ENCODE measurements around the gene INPP4A. TPM values are rescaled to one million over a fixed set of nuclear protein-coding genes. Genes with fewer than 3 reads are reported as not detected.

Gene INPP4A
- total RNA-seq, 6 donors from 2014 or later: 23.3 to 93.2 (median 36.5) TPM

DNA sequence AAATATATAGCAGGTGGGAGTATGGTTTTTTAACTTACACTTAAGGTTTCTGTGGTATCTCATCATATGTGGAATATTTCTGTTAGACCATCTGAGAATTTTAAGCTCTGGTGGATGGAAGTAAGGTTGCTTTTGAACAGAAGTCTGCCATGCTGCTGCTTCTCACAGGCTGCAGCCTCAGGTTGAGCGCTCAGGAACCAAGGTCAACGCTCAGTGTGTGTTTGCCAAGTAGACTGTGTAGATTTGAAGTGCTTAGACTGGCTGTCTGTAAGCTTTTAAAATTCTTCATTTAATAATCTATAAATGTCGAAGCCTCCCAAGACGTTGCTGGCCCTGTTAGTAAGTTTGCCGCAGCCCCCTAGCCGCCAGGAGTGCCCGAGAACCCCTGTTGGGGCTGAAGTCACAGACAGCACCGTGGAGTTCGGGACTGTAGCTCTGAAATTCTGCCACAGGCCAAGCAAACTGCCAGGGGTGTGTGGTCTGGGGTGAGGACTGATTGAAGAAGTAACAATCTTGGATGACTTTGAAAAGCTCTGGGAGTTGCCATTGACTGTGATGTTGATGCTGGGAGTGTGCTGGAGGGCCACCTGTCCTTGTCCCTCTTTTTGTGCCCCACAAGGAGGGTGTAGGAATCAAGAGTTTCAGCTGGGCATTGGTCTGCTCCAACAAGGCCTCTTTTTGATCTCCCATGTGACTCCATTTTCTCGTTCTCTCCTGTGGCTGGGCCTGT, 26.9 kb downstream of the INPP4A start:
- TF ChIP-seq, protein P1, sequence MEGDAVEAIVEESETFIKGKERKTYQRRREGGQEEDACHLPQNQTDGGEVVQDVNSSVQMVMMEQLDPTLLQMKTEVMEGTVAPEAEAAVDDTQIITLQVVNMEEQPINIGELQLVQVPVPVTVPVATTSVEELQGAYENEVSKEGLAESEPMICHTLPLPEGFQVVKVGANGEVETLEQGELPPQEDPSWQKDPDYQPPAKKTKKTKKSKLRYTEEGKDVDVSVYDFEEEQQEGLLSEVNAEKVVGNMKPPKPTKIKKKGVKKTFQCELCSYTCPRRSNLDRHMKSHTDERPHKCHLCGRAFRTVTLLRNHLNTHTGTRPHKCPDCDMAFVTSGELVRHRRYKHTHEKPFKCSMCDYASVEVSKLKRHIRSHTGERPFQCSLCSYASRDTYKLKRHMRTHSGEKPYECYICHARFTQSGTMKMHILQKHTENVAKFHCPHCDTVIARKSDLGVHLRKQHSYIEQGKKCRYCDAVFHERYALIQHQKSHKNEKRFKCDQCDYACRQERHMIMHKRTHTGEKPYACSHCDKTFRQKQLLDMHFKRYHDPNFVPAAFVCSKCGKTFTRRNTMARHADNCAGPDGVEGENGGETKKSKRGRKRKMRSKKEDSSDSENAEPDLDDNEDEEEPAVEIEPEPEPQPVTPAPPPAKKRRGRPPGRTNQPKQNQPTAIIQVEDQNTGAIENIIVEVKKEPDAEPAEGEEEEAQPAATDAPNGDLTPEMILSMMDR (IDR thresholded peaks at IDR 0.05): no peak
- TF ChIP-seq POLR2AphosphoS5 (IDR thresholded peaks at IDR 0.05) (no peak), EP300 (IDR thresholded peaks at IDR 0.05) (no peak), POLR2A (IDR thresholded peaks at IDR 0.05) (no peak)
- DNase-seq (no peak), ATAC-seq (ENCODE audit: low FRiP score in 2 of 2) (no peak)
- H3K9me3 ChIP-seq: no peaks in the 10 kb centered on the region
- H3K27ac ChIP-seq: no peak overlapping the region
- no peaks in the 10 kb centered on the region for H3K27me3 ChIP-seq
- H3K4me1 ChIP-seq: peaks cover 21 to 56% (median 47%) of the 10 kb centered on the region in 4 donors
- 81 to 91% methylated on average over 10 of the region's 10 CpGs for WGBS, 2 donors
- no peak overlapping the region for H3K4me3 ChIP-seq
- no peaks in the 10 kb centered on the region for H3K36me3 ChIP-seq

DNA sequence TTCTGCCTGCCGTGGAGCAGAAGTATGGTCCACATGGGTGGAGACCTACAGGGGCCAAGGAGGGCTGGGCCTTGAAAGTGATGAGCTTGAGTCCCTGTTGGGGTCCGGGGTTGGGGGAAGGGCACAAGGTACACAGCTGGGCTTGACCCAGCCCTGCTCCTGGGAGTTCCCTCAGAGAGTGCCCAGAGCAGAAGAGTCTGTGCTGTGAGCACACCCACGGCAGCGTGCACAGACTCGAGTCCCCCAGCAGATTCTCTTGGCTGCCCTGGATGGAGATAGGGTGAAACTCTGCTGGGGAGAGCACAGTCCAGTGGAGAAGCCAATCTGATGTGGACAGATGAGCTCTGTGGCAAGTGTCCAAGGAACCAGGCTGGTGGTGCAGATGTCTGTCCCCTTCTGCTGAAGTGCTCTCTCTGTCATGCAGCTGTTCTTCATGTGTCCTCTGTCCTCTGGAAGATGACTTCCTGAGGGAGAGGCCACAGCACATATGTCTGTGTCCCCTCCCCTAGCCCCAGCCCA, 27.5 kb downstream of the INPP4A start:
- no peak for DNase-seq
- Histone ChIP-seq H3K9me3 (no peaks in the 10 kb centered on the region), H3K4me1 (peaks cover 17 to 62% (median 45%) of the 10 kb centered on the region in 4 donors), H3K27me3 (no peaks in the 10 kb centered on the region), H3K4me3 (no peak overlapping the region), H3K36me3 (no peaks in the 10 kb centered on the region), H3K27ac (peak overlapping the region in 1 of 4 donors; percentile 32)
- ATAC-seq (ENCODE audit: low FRiP score in 2 of 2): no peak
- TF ChIP-seq POLR2A (IDR thresholded peaks at IDR 0.05): no peak
- TF ChIP-seq POLR2AphosphoS5 (IDR thresholded peaks at IDR 0.05): no peak
- TF ChIP-seq, protein P1 (IDR thresholded peaks at IDR 0.05): no peak
- no peak for TF ChIP-seq EP300 (IDR thresholded peaks at IDR 0.05)
- 86 to 93% methylated on average over 5 of the region's 5 CpGs for whole genome bisulfite sequencing, 2 donors

DNA sequence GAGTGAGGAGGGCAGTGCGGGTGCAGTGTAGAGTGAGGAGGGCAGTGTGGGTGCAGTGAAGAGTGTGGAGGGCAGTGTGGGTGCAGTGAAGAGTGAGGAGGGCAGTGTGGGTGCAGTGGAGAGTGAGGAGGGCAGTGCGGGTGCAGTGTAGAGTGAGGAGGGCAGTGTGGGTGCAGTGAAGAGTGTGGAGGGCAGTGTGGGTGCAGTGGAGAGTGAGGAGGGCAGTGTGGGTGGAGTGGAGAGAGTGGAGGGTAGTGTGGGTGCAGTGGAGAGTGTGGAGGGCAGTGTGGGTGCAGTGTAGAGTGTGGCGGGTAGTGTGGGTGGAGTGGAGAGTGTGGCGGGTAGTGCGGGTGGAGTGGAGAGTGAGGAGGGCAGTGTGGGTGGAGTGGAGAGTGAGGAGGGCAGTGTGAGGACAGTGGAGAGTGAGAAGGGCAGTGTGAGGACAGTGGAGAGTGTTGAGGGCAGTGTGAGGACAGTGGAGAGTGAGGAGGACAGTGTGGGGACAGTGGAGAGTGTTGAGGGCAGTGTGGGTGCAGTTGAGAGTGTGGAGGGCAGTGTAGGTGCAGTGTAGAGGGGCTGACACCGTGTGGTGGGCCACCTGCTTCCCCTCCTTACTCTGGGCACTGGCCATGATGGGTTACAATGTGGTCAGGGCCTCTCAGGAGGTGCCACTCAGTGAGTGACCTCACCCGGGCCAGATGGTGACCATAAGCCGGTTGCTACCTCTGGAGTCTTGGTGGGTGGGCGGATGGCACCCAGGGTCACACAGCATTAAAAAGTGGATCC, 28.5 kb downstream of the INPP4A start:
- DNase-seq (no peak), ATAC-seq (ENCODE audit: low FRiP score in 2 of 2) (no peak)
- H3K27ac ChIP-seq: peak overlapping the region in 1 of 4 donors; percentile 32
- H3K4me1 ChIP-seq: peaks cover 18 to 71% (median 45%) of the 10 kb centered on the region in 4 donors
- H3K4me3 ChIP-seq: no peak overlapping the region
- H3K9me3 ChIP-seq: no peaks in the 10 kb centered on the region
- WGBS, 2 donors: 81 to 84% methylated on average over 9 of the region's 9 CpGs
- H3K27me3 ChIP-seq: no peaks in the 10 kb centered on the region
- H3K36me3 ChIP-seq: no peaks in the 10 kb centered on the region
- no peak for TF ChIP-seq EP300 (IDR thresholded peaks at IDR 0.05)
- TF ChIP-seq, protein P1 (IDR thresholded peaks at IDR 0.05): no peak
- TF ChIP-seq POLR2A (IDR thresholded peaks at IDR 0.05): no peak
- TF ChIP-seq POLR2AphosphoS5 (IDR thresholded peaks at IDR 0.05): no peak

DNA sequence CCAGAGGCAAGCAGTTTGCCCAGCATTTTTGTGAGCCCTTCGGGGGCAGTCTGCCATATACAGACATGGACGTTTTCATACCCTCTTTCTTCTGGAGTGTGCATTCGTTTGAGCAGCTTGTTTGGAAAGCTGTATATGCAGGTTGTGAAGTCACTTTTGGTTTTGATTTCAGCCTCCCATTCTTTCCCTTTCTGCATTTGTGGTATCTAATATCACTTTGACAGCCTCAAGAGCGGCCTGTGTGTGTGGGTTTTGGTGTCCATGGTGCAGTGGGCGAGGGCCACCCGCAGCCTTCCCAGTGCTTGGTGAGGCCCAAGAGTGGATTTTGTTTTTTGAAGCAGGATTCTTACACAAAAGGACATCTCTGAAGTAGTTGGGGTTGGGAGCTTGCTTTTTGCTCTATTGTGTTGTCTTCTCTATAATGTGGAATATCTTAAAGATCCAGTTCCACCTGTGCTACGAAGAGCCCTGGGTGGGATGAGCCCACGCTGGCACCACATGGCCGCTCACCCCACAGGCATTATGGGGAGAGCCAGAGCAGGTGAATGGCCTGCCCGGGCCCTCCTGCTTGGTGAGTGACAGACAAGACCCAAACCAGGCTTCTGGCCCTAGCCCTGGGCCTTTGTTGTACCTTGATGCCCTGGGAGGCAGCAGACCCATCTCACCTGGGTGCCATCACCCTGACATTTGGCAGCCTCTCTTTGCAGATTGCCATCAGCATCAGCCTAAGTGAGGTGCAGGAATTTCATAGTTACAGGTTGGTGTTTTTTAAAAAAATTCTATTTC, 29.5 kb downstream of the INPP4A start:
- Histone ChIP-seq H3K36me3 (no peaks in the 10 kb centered on the region), H3K27me3 (no peaks in the 10 kb centered on the region), H3K9me3 (no peaks in the 10 kb centered on the region), H3K27ac (peak overlapping the region in 1 of 4 donors; percentile 18), H3K4me3 (no peak overlapping the region), H3K4me1 (peaks cover 28 to 81% (median 56%) of the 10 kb centered on the region in 4 donors)
- WGBS, 2 donors: 65 to 72% methylated on average over 10 of the region's 10 CpGs
- ATAC-seq (ENCODE audit: low FRiP score in 2 of 2) (no peak), DNase-seq (no peak)
- TF ChIP-seq, protein P1 (IDR thresholded peaks at IDR 0.05): no peak
- no peak for TF ChIP-seq POLR2A (IDR thresholded peaks at IDR 0.05)
- no peak for TF ChIP-seq POLR2AphosphoS5 (IDR thresholded peaks at IDR 0.05)
- no peak for TF ChIP-seq EP300 (IDR thresholded peaks at IDR 0.05)

Data from upper lobe of left lung (tissue), 6 donors.